ENCODE results near the gene ANO6.
"Not testable (repeated sequence)": the region's sequence is repeated elsewhere in the genome, so short reads cannot be mapped to it uniquely, and the experiment has no call there.

ANO6 gene

DNA sequence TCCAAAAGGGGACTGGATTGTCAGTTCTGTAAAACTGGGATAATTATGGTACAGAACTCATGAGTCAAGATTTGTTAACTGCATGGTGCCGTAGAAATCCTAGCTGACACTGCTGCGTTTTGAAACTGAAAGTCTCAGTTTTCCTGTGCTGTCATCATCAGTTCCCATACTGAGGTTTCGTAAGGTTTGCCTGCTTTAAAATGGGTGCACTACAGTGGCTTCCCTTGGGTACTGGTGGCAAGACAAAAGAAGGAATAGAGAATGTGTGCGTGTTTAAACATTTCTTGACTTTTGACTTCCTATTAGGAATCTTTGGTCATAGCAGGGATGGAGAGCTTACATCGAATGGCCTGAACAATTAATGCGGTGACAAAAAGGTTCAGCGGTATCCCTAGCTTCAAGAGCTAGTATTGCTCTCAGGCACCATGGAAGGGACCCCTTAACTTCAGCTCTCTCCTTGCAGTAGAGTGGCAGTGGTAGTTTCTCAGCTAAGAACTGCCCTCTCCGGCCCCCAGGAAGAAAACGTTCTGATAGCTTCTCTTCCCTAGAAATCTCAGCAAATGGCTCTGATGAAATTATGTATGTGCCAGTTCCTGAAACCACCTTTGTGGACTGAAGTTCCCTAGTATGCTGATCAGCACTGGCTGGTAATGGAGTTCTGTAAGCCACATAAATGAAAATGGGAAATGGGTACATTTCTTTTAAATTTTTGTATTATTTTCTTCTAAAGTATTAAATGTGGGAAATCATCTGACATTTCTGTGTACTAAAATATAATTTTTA is 28.9 kb downstream of the ANO6 start:
- no peak for DNase-seq

- no peak for DNase-seq
Measured at GRCh38 chr12:45246236-45246635, 30.3 kb downstream of the ANO6 start.

GRCh38 chr12:45247589-45247988 is 31.7 kb downstream of the ANO6 start:
- no peak for DNase-seq

DNA sequence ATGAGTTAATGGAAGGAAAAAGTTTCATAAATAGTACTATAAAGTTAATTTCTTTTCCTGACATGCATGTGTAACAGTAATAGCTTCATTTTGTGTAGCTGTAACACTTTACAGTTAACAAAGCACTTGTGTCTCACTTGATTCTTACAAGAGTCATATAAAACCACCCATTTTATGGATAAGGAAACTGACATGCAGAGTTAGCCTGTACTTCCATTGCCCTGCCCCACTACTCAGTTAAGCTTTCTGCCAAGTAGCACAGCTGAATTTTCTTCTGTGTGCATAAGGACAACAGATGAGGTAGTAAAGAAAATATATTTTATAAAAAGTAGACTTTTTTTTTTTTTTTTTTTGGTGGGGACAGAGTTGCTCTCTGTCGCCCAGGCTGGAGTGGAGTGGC is 32.2 kb downstream of the ANO6 start:
- no peak for DNase-seq

- no peak for DNase-seq
Measured at GRCh38 chr12:45254254-45254653, 38.4 kb downstream of the ANO6 start.

GRCh38 chr12:45256721-45257120 is 40.8 kb downstream of the ANO6 start:
- no peak for DNase-seq

GRCh38 chr12:45257185-45257930 is 41.5 kb downstream of the ANO6 start:
- peak; percentile 73 for DNase-seq

DNA sequence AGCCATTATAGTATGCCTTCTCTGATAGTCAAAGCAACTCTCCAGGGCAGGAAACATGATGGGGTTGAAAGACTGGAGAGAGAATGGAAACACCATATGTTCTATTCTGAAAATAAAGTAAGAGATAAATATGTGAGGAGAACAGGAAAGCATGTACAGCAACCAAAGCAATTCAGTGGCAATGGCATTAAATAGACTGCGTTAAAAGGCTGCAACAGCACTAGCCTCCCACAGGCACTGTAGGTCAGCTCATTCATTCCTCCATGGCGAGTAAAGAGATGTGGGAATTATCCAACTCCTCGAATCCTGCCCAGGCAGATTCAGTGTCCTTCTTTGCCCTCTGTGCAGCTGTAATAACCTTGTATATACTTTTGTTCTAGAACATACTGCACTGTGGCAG is 43.8 kb downstream of the ANO6 start:
- DNase-seq, result no peak

GRCh38 chr12:45260104-45260815 is 44.4 kb downstream of the ANO6 start:
- peak; percentile 84 for DNase-seq

- no peak for DNase-seq
Measured at GRCh38 chr12:45260854-45261253, 45.0 kb downstream of the ANO6 start.

DNA sequence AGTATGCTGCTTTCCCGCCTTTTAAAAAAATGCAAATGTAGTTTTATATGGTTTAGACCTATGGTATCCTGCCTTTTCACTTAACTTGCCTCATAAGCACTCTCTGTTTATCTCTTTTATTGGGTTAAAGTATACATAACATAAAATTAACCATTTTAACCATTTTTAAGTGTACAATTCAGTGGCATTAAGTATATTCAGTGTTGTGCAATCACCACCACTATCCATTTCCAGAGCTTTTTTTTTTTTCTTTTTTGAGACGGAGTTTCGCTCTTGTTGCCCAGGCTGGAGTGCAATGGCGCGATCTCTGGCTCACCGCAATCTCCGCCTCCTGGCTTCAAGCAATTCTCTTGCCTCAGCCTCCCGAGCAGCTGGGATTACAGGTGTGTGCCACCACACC is 46.3 kb downstream of the ANO6 start:
- DNase-seq, result not testable (repeated sequence)

GRCh38 chr12:45263587-45263986 is 47.7 kb downstream of the ANO6 start:
- no peak for DNase-seq

DNA sequence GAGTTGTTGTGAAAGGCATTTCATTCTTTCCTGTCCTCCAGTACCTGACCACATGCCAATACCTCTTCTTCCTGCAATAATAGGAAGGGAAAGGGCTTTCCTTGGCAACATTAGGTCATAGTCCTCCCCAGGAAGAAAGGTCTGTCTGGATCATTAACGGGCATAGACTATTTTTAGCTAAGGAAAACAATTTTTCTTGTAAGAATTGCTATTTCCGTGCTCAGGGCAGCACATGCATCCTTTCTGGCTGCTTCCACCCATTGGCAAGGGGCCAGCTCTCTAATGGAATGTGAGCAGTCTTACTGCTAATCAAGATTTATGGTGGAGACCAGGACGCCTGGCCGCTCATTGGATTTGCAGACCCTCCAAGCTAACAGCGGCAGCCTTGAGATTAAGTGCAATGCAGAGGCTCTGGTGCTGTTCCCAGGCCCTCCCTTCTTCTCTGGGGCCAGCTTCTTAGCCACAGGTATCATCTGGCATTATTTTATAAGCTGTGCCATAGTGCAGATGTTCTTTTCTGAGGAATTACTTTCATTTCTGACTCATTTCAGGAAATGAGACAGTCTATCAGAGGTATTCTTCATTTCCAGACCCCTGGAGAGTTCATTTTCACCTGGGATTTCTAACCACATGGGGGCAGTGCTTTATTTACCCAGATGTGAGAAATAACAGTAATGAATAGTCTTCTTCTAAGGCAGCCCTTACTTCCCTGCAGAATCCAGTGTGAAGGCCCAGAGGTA is 52.9 kb downstream of the ANO6 start:
- peak; percentile 5 for DNase-seq

GRCh38 chr12:45269412-45269751 is 53.5 kb downstream of the ANO6 start:
- DNase-seq, result no peak

GRCh38 chr12:45270951-45271350 is 55.1 kb downstream of the ANO6 start:
- no peak for DNase-seq

- no peak for DNase-seq
Measured at GRCh38 chr12:45273717-45274271, 57.9 kb downstream of the ANO6 start.

GRCh38 chr12:45276154-45276755 is 60.4 kb downstream of the ANO6 start:
- no peak for DNase-seq

DNA sequence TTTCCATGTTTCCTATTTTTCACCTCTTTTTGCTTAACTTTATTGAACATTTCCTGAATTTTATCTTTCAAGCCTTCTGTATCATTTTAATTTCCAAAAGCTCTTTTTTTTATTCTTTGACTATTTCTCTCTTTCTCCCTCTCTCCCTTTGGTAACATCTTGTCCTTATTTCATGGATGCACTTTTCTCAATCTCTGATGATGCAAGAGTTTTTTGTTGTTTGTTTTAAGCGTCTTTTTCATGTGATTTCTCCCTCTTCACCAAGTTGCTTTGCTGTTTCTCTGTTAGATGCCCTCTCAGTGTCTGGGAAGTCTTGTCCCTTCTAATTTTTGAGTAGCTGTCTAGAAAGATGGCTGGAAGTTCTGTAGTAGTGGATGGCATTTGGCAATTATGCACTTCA is 62.6 kb downstream of the ANO6 start:
- DNase-seq, result no peak

DNA sequence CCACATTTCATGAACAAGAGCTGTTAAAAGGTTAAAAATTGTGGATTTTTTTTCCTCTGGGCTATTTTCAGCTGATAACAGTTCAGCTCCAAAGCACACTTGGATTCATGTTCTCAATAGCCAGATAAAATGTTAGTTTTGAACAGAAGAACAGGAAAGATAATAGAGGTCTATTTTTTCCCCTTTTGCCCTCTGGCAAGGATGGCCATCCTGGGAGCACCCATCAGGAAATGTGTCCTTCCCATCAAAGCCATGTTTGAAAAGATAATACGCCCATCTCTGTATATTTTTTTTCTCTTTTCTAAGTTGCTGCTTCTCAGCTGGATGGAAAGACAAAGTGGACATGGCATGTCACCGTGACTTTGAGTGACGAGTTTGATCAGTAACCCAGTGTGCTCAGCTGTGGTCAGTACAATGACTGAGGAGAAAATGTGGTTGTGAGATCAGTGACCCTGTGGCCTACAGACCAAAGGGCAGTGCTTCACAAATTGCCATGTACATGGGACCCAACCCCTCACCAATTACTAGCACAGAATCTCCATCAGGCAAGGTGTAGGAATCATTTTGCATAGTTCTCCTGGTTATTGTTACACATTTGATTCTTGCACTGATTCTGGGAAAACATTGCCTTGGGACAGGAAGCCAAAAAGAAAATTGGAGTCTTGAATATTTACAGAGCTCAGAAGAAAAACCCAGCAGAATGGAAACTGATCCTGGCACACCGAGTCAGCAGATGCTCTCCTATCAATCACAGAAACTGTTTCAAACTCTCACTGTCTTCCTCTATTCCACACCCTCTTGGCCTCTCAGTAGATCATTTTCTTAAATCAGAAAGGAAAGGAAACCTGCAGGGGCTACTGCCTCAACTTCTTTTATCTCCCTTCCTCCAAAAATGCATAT is 64.3 kb downstream of the ANO6 start:
- DNase-seq, result no peak

DNA sequence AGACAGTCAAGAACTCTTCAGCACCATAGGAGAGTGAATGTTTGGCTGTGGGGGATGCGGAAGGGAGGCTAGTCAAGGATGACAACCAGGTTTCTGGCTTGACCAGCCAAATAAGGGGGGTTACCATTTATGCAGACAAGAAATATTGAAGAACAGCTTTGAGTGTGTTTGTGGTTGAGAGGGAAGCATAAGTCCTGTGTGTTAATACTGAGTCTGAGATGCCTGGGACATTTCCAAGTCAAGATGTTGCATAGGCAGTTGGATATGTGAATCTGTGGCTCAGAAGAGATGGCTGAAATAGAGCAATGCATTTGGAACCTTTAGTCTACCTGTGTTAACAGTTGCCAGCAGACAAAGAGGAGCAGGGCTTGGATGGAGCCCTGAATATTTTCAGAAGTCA is 66.1 kb downstream of the ANO6 start:
- no peak for DNase-seq

- DNase-seq, result no peak
Measured at GRCh38 chr12:45282411-45282810, 66.5 kb downstream of the ANO6 start.
